K562 (cell line): ENCODE results near the gene CALU. TPM values are rescaled to one million over a fixed set of nuclear protein-coding genes. Genes with fewer than 3 reads are reported as not detected.

Experiments used
- ATAC-seq: fragments of 200-7000 bp; cut with Tn5 transposase; 3 replicates; pipeline ENCODE4 v1.9.1; 2020; ENCODE audit warnings: moderate library complexity
- BruUV-seq: library from RNA; stranded (reverse); fragments of 400-500 nt; replicated peaks from 2 replicates; lab custom pipeline; 2021; lab: Mats Ljungman, UMichigan
- CTCF ChIA-PET: fragments of 300-600 bp; formaldehyde crosslinking; extraction: SDS; loops from one replicate; lab custom pipeline; 2021; ENCODE audit warnings: low intra/inter-chr PET ratio; lab: Yijun Ruan, JAX
- POLR2A ChIA-PET: fragments of 300-600, 350-650 bp; sonication (Branson Sonifier 250); formaldehyde crosslinking; extraction: SDS; loops from one replicate; lab custom pipeline; 2021; ENCODE audit warnings: antibody characterized with exemption, inconsistent platforms; lab: Yijun Ruan, JAX
- DNase-seq, 4 experiments: peaks; one replicate each; pipeline versions ENCODE4 v3.0.0 to v3.0.0-alpha.2; 2011 to 2018; ENCODE audit warnings: low spot score in 3 of 4, mixed read lengths in 3 of 4; ENCODE audit errors: extremely low read depth in 1 of 4
- FAIRE-seq: peaks from 2 replicates; lab custom pipeline; 2011; peaks lifted over from hg19 to GRCh38; lab: Jason Lieb, UNC
- H2AFZ ChIP-seq: 2 replicates; pipeline ENCODE4 v1.6.0; 2011; ENCODE audit warnings: low read depth, low read length, control low read depth, inconsistent platforms
- H3K27ac ChIP-seq: fragments of 200-600 bp; 3 replicates; pipeline ENCODE4 v1.8.0; 2011; ENCODE audit warnings: low read depth, mild to moderate bottlenecking, control low read depth, inconsistent platforms, low read length, moderate library complexity, mixed read lengths; ENCODE audit errors: extremely low read depth
- H3K27me3 ChIP-seq, 2 experiments: fragments of 300-600 bp in 1 of 2; 2 replicates in 1 of 2; 3 replicates in 1 of 2; pipeline versions ENCODE4 v1.6.0 to v1.8.0; 2011; ENCODE audit warnings: inconsistent platforms in 2 of 2, low read length in 2 of 2, mild to moderate bottlenecking in 1 of 2, mixed read lengths in 1 of 2, moderate library complexity in 1 of 2; ENCODE audit not compliant: control insufficient read depth in 2 of 2, insufficient read depth in 2 of 2
- H3K36me3 ChIP-seq: fragments of 300-600 bp; 3 replicates; pipeline ENCODE4 v1.8.0; 2011; ENCODE audit warnings: mild to moderate bottlenecking, low read length, inconsistent platforms; ENCODE audit not compliant: control insufficient read depth, insufficient read depth
- H3K4me1 ChIP-seq, 2 experiments: fragments of 200-600 bp in 1 of 2; replicated peaks in 1 of 2; 2 replicates in 1 of 2; 3 replicates in 1 of 2; pipeline versions ENCODE4 v1.5.1 to v1.8.0; 2011; ENCODE audit warnings: inconsistent platforms in 2 of 2, low read length in 2 of 2, mild to moderate bottlenecking in 1 of 2, mixed read lengths in 1 of 2, moderate library complexity in 1 of 2; ENCODE audit not compliant: control insufficient read depth in 2 of 2, insufficient read depth in 2 of 2
- H3K4me2 ChIP-seq: 2 replicates; pipeline ENCODE4 v1.6.1; 2011; ENCODE audit warnings: low read length, control low read depth, inconsistent platforms, mixed read lengths; ENCODE audit not compliant: insufficient read depth
- H3K4me3 ChIP-seq: fragments of 200-600 bp; sonication (generic), shearing (Covaris generic); 2 replicates; pipeline ENCODE4 v1.5.1; 2016; ENCODE audit warnings: control low read depth, inconsistent platforms
- H3K79me2 ChIP-seq: fragments of 200-600 bp; 3 replicates; pipeline ENCODE4 v1.8.0; 2011; ENCODE audit warnings: low read length, inconsistent platforms; ENCODE audit not compliant: control insufficient read depth, insufficient read depth
- H3K9ac ChIP-seq, 2 experiments: 2 replicates each; pipeline versions ENCODE4 v1.6.0 to v1.6.1; 2011; ENCODE audit warnings: low read depth in 2 of 2, low read length in 2 of 2, control low read depth in 1 of 2, inconsistent platforms in 1 of 2, mild to moderate bottlenecking in 1 of 2, mixed read lengths in 1 of 2; ENCODE audit not compliant: insufficient read depth in 1 of 2
- H3K9me1 ChIP-seq: one replicate; pipeline ENCODE4 v1.6.0; 2011; ENCODE audit warnings: inconsistent platforms, mild to moderate bottlenecking, low read length, moderate library complexity; ENCODE audit not compliant: control insufficient read depth, insufficient read depth
- H3K9me3 ChIP-seq: replicated peaks from 2 replicates; pipeline ENCODE4 v1.5.1; 2011; ENCODE audit warnings: low read depth, low read length, inconsistent platforms; ENCODE audit not compliant: control insufficient read depth, insufficient read depth
- H4K20me1 ChIP-seq: replicated peaks from 2 replicates; pipeline ENCODE4 v1.6.1; 2011; ENCODE audit warnings: low read length, inconsistent platforms, mixed read lengths; ENCODE audit not compliant: control insufficient read depth, insufficient read depth
- BRCA1 ChIP-seq, 2 experiments: fragments of 450-650 bp in 1 of 2; sonication (generic) in 1 of 2; formaldehyde crosslinking in 1 of 2; IDR thresholded peaks; 2 replicates each; pipeline versions ENCODE4 v1.5.0 to v1.6.1; 2017 to 2020; ENCODE audit warnings: mild to moderate bottlenecking in 1 of 2, missing genetic modification reagents in 1 of 2
- MGA ChIP-seq: fragments of 450-650 bp; IDR thresholded peaks from 2 replicates; pipeline ENCODE4 v1.6.1; 2016; ENCODE audit warnings: mild to moderate bottlenecking, moderate library complexity
- SIN3A ChIP-seq, 2 experiments: fragments of 150-350 bp in 1 of 2; IDR thresholded peaks; 2 replicates each; pipeline ENCODE4 v1.6.1; 2011 to 2016; ENCODE audit warnings: borderline replicate concordance in 2 of 2, low read depth in 2 of 2, low read length in 2 of 2, mild to moderate bottlenecking in 2 of 2, moderate library complexity in 2 of 2; ENCODE audit not compliant: control insufficient read depth in 1 of 2
- TFE3 ChIP-seq: fragments of 450-650 bp; formaldehyde crosslinking; IDR thresholded peaks from 2 replicates; pipeline ENCODE4 v1.4.0; 2020; ENCODE audit warnings: mild to moderate bottlenecking, mixed read lengths
- THAP7 ChIP-seq: fragments of 250-450 bp; sonication (Bioruptor Pico); IDR thresholded peaks from 2 replicates; pipeline ENCODE4 v1.5.0; 2021
- WGBS: fragments of 100-300 bp; shearing (Covaris generic); methylation state at CpG from one replicate; pipeline ENCODE4 v1.1.6; 2016; ENCODE audit warnings: low coverage, mixed read lengths; ENCODE audit not compliant: insufficient coverage; ENCODE audit errors: missing lambda C conversion rate; 5-methylcytosine and 5-hydroxymethylcytosine counted together
- in situ Hi-C: fragments of 300-500 bp; cut with MboI; formaldehyde crosslinking; loops from 4 replicates; pipeline ENCODE4 v1.15.0; 2018; ENCODE audit warnings: inconsistent platforms, mixed read lengths
- intact Hi-C: fragments of 100-400 bp; cut with micrococcal nuclease; formaldehyde crosslinking; loops from 2 replicates; pipeline ENCODE4 v1.14.2; 2022
- polyA plus RNA-seq, 8 experiments: library from polyadenylated mRNA; depleted of rRNA in 4 of 8; stranded (reverse) in 5 of 8; unstranded in 3 of 8; fragments of >200 nt; fragmentation: Nextera tagmentation in 2 of 8; fragmentation: Illumina TruSeq in 1 of 8; extraction: Ambion mirVana in 2 of 8; extraction: Trizol in 1 of 8; gene quantifications; 2 replicates each; pipeline versions ENCODE4 v1.2.1 to v1.2.3, GENCODE V29; 2011 to 2014; ENCODE audit warnings: inconsistent platforms in 1 of 8, missing spikeins in 1 of 8
- total RNA-seq, 7 experiments: library from RNA; depleted of rRNA in 6 of 7; stranded (reverse); fragments of >200 nt in 6 of 7; fragmentation: Illumina TruSeq in 2 of 7; extraction: Trizol in 2 of 7; gene quantifications; 2 replicates each; pipeline versions ENCODE4 v1.2.1 to v1.2.3, GENCODE V29; 2011 to 2021; ENCODE audit warnings: low replicate concordance in 1 of 7

CALU gene
- total and polyA plus RNA-seq, 9 of the 15 experiments (the other 6 are each of a cell fraction or from before 2014, with no cell fraction given): 166 to 286 (median 215) TPM

- no peak for DNase-seq
- 59% methylated on average over 11 of the region's 11 CpGs for WGBS
- CTCF ChIA-PET: no interaction called here
- Histone ChIP-seq H3K27me3 (no peaks in the 10 kb centered on the region), H3K9ac (peak overlapping the region in 1 of 2 experiments; percentile 28; a peak in 1 of 4 replicates), H3K9me1 (peaks cover 6% of the 10 kb centered on the region), H3K9me3 (no peaks in the 10 kb centered on the region), H3K27ac (no peak overlapping the region; the same call in 2 of the 3 replicates), H3K4me2 (peak overlapping the region; percentile 58; the same call in 1 of the 2 replicates), H3K4me1 (peaks cover 26 to 33% of the 10 kb centered on the region in 2 experiments; a peak in 4 of 5 replicates), H4K20me1 (no peaks in the 10 kb centered on the region), H2AFZ (peak overlapping the region; percentile 48), H3K79me2 (no peaks in the 10 kb centered on the region), H3K36me3 (peaks cover 44% of the 10 kb centered on the region), H3K4me3 (no peak overlapping the region)
- BruUV-seq: no TSS peak
- POLR2A ChIA-PET: interaction anchor here (0.5 to 4.7 kb wide), 16 partner anchors 7 to 74 kb away, joined by 3 to 20 read pairs (median 5); no protein-coding TSS in a partner anchor
- intact Hi-C loops: no loop called here
- FAIRE-seq: no peak
- ATAC-seq: peak; percentile 5; the same call in 2 of the 3 replicates
- in situ Hi-C loops: no loop called here
- TF ChIP-seq BRCA1 (IDR thresholded peaks at IDR 0.05) (no peak), BRCA1 (CRISPR knock-in tag; IDR thresholded peaks at IDR 0.05) (no peak), MGA (no peak), SIN3A (IDR thresholded peaks at IDR 0.05; ENCODE audit: borderline replicate concordance in 2 of 2, control insufficient read depth in 1 of 2, low read depth in 2 of 2, low read length in 2 of 2) (no peak), THAP7 (CRISPR knock-in tag) (no peak), TFE3 (CRISPR knock-in tag) (no peak)
Observed at GRCh38 chr7:128811631-128812430, 72.7 kb downstream of the CALU start.
